H9 (cell line): ENCODE data around the gene MLNR. TPM values are rescaled to one million over a fixed set of nuclear protein-coding genes. Genes with fewer than 3 reads are reported as not detected.

ENCODE experiments used
- DNase-seq: peaks from one replicate; pipeline ENCODE4 v3.0.0-alpha.2; 2017
- H2AFZ ChIP-seq: one replicate; pipeline ENCODE4 v1.6.1; 2013; ENCODE audit warnings: mild to moderate bottlenecking, low read length, control low read depth, moderate library complexity
- H2AK5ac ChIP-seq: 2 replicates; pipeline ENCODE4 v1.6.1; 2013; ENCODE audit warnings: low read length, control low read depth, mixed read lengths; ENCODE audit not compliant: insufficient read length
- H2BK120ac ChIP-seq: one replicate; pipeline ENCODE4 v1.6.1; 2013; ENCODE audit warnings: low read depth, mild to moderate bottlenecking, low read length, control low read depth, inconsistent platforms; ENCODE audit not compliant: poor library complexity, severe bottlenecking
- H2BK12ac ChIP-seq: 2 replicates; pipeline ENCODE4 v1.6.1; 2013; ENCODE audit warnings: low read length, control low read depth, mixed read lengths, low read depth; ENCODE audit not compliant: insufficient read length
- H2BK15ac ChIP-seq: 2 replicates; pipeline ENCODE4 v1.6.1; 2013; ENCODE audit warnings: low read depth, low read length, control low read depth
- H2BK20ac ChIP-seq: one replicate; pipeline ENCODE4 v1.6.1; 2013; ENCODE audit warnings: low read depth, mild to moderate bottlenecking, low read length, control low read depth, inconsistent platforms; ENCODE audit not compliant: poor library complexity, severe bottlenecking
- H2BK5ac ChIP-seq: 2 replicates; pipeline ENCODE4 v1.6.1; 2013; ENCODE audit warnings: low read length, control low read depth, mixed read lengths; ENCODE audit not compliant: insufficient read length
- H3K14ac ChIP-seq: 2 replicates; pipeline ENCODE4 v1.6.1; 2013; ENCODE audit warnings: low read length, control low read depth; ENCODE audit not compliant: insufficient read depth
- H3K18ac ChIP-seq: 2 replicates; pipeline ENCODE4 v1.6.1; 2013; ENCODE audit warnings: low read depth, mild to moderate bottlenecking, mixed read lengths, low read length, control low read depth; ENCODE audit not compliant: insufficient read length
- H3K23ac ChIP-seq: 2 replicates; pipeline ENCODE4 v1.6.1; 2013; ENCODE audit warnings: low read length, control low read depth, mixed read lengths, low read depth; ENCODE audit not compliant: insufficient read length
- H3K23me2 ChIP-seq: 2 replicates; pipeline ENCODE4 v1.6.1; 2013; ENCODE audit warnings: low read depth, mild to moderate bottlenecking, mixed read lengths, low read length, control low read depth; ENCODE audit not compliant: insufficient read length, poor library complexity, severe bottlenecking
- H3K27ac ChIP-seq: 2 replicates; pipeline ENCODE4 v1.5.1; 2013; ENCODE audit warnings: low read length, control low read depth, mixed read lengths, low read depth; ENCODE audit not compliant: insufficient read length
- H3K27me3 ChIP-seq: 2 replicates; pipeline ENCODE4 v1.6.1; 2013; ENCODE audit warnings: low read length, control low read depth, inconsistent platforms; ENCODE audit not compliant: insufficient read depth
- H3K4ac ChIP-seq: 2 replicates; pipeline ENCODE4 v1.6.1; 2013; ENCODE audit warnings: low read depth, mild to moderate bottlenecking, control low read depth, inconsistent platforms, low read length, moderate library complexity
- H3K4me1 ChIP-seq: 2 replicates; pipeline ENCODE4 v1.6.1; 2013; ENCODE audit warnings: low read length, control low read depth, inconsistent platforms; ENCODE audit not compliant: insufficient read depth
- H3K4me2 ChIP-seq: 2 replicates; pipeline ENCODE4 v1.6.1; 2013; ENCODE audit warnings: low read length, control low read depth, mixed read lengths; ENCODE audit not compliant: insufficient read length, insufficient read depth
- H3K56ac ChIP-seq: 2 replicates; pipeline ENCODE4 v1.6.1; 2013; ENCODE audit warnings: low read depth, mild to moderate bottlenecking, mixed read lengths, low read length, control low read depth; ENCODE audit not compliant: insufficient read length
- H3K79me1 ChIP-seq: 2 replicates; pipeline ENCODE4 v1.6.1; 2013; ENCODE audit warnings: low read depth, mild to moderate bottlenecking, moderate library complexity, low read length, control low read depth, inconsistent platforms; ENCODE audit not compliant: insufficient read depth, poor library complexity, severe bottlenecking
- H3K79me2 ChIP-seq: 2 replicates; pipeline ENCODE4 v1.6.1; 2013; ENCODE audit warnings: low read length, control low read depth, inconsistent platforms; ENCODE audit not compliant: insufficient read depth
- H3K9ac ChIP-seq: 2 replicates; pipeline ENCODE4 v1.6.1; 2013; ENCODE audit warnings: low read length, control low read depth, mixed read lengths; ENCODE audit not compliant: insufficient read length; ENCODE audit errors: extremely low read depth
- H3K9me3 ChIP-seq: one replicate; pipeline ENCODE4 v1.6.1; 2013; ENCODE audit warnings: low read depth, low read length, inconsistent platforms; ENCODE audit not compliant: control insufficient read depth
- H3T11ph ChIP-seq: one replicate; pipeline ENCODE4 v1.6.1; 2013; ENCODE audit warnings: mild to moderate bottlenecking, low read length, control low read depth, inconsistent platforms
- H4K20me1 ChIP-seq: one replicate; pipeline ENCODE4 v1.6.1; 2013; ENCODE audit not compliant: control insufficient read depth, insufficient read length, insufficient read depth
- H4K5ac ChIP-seq: 2 replicates; pipeline ENCODE4 v1.6.1; 2013; ENCODE audit warnings: low read depth, mild to moderate bottlenecking, mixed read lengths, low read length, control low read depth; ENCODE audit not compliant: insufficient read length
- H4K8ac ChIP-seq: replicated peaks from 2 replicates; pipeline ENCODE4 v1.6.1; 2013; ENCODE audit warnings: low read length, control low read depth, mixed read lengths, low read depth; ENCODE audit not compliant: insufficient read length
- H4K91ac ChIP-seq: 2 replicates; pipeline ENCODE4 v1.6.1; 2013; ENCODE audit warnings: low read depth, mild to moderate bottlenecking, moderate library complexity, mixed read lengths, low read length, control low read depth; ENCODE audit not compliant: insufficient read length
- H3K27ac Mint-ChIP-seq, 3 experiments: 2 replicates in 2 of 3; 3 replicates in 1 of 3; pipeline ENCODE4 v1.8.0; 2020 to 2021; ENCODE audit warnings: mixed read lengths in 3 of 3, mild to moderate bottlenecking in 1 of 3, moderate library complexity in 1 of 3
- H3K27me3 Mint-ChIP-seq: 2 replicates; pipeline ENCODE4 v1.8.0; 2021; ENCODE audit warnings: low read depth, mild to moderate bottlenecking, moderate library complexity, mixed read lengths
- H3K36me3 Mint-ChIP-seq, 3 experiments: 2 replicates in 2 of 3; 3 replicates in 1 of 3; pipeline ENCODE4 v1.8.0; 2020 to 2021; ENCODE audit warnings: low read depth in 3 of 3, mixed read lengths in 3 of 3; ENCODE audit not compliant: insufficient read depth in 1 of 3
- H3K4me1 Mint-ChIP-seq, 2 experiments: 2 replicates each; pipeline ENCODE4 v1.8.0; 2020; ENCODE audit warnings: mixed read lengths in 2 of 2
- H3K4me3 Mint-ChIP-seq, 2 experiments: 2 replicates in 1 of 2; 3 replicates in 1 of 2; pipeline ENCODE4 v1.8.0; 2020 to 2021; ENCODE audit warnings: mild to moderate bottlenecking in 2 of 2, mixed read lengths in 2 of 2, moderate library complexity in 1 of 2
- H3K9me3 Mint-ChIP-seq, 2 experiments: 2 replicates in 1 of 2; 3 replicates in 1 of 2; pipeline ENCODE4 v1.8.0; 2020; ENCODE audit warnings: mild to moderate bottlenecking in 2 of 2, mixed read lengths in 2 of 2, moderate library complexity in 1 of 2
- CTCF ChIP-seq: fragments of 200-600 bp; sonication (generic); conservative IDR thresholded peaks from 3 replicates; pipeline ENCODE4 v1.8.0; 2021; ENCODE audit warnings: antibody characterized with exemption, mild to moderate bottlenecking
- WGBS: extraction: QIAGEN DNeasy Blood & Tissue Kit; methylation state at CpG from one replicate; pipeline ENCODE4 v1.1.7; 2013; ENCODE audit warnings: missing lambda C conversion rate, low lambda C conversion rate, mixed read lengths; ENCODE audit not compliant: insufficient read length; ENCODE audit errors: extremely low coverage; 5-methylcytosine and 5-hydroxymethylcytosine counted together
- total RNA-seq: library from RNA; stranded (reverse); gene quantifications from 2 replicates; pipeline ENCODE4 v1.2.1, GENCODE V29; 2021

MLNR gene
- total RNA-seq, 1 experiment from 2014 or later = not detected

GRCh38 chr13:49183672-49184325 is 36.3 kb upstream of the MLNR start:
- Histone ChIP-seq H3T11ph (no peak overlapping the region), H2BK12ac (no peak overlapping the region), H2BK15ac (no peak overlapping the region), H3K27me3 (no peaks in the 10 kb centered on the region), H2AFZ (no peak overlapping the region), H3K9me3 (no peaks in the 10 kb centered on the region), H2BK5ac (no peak overlapping the region), H4K8ac (no peak overlapping the region), H3K23me2 (no peaks in the 10 kb centered on the region), H3K27ac (no peak overlapping the region), H3K4me1 (no peaks in the 10 kb centered on the region; the same call in 1 of the 2 replicates), H2BK120ac (no peak overlapping the region), H3K79me1 (no peaks in the 10 kb centered on the region), H4K91ac (no peak overlapping the region), H3K23ac (no peak overlapping the region), H2AK5ac (no peak overlapping the region), H3K4me2 (no peak overlapping the region), H3K9ac (no peak overlapping the region), H3K56ac (no peak overlapping the region), H2BK20ac (no peak overlapping the region), H4K5ac (no peak overlapping the region), H3K18ac (no peak overlapping the region), H3K4ac (no peak overlapping the region), H3K14ac (no peak overlapping the region), H4K20me1 (no peaks in the 10 kb centered on the region), H3K79me2 (no peaks in the 10 kb centered on the region)
- no peaks in the 10 kb centered on the region for H3K27me3 Mint-ChIP-seq
- no peak overlapping the region for H3K4me3 Mint-ChIP-seq
- H3K27ac Mint-ChIP-seq = no peak overlapping the region
- peaks cover 4 to 10% of the 10 kb centered on the region in 2 experiments; a peak in 3 of 4 replicates for H3K4me1 Mint-ChIP-seq
- no CpG with 5 or more reads among the region's 1 CpG for WGBS
- H3K36me3 Mint-ChIP-seq = peaks cover 19 to 44% (median 37%) of the 10 kb centered on the region in 3 experiments; a peak in 6 of 7 replicates
- no peak for DNase-seq
- no peak for TF ChIP-seq CTCF
- no peaks in the 10 kb centered on the region for H3K9me3 Mint-ChIP-seq
